DMS153 treated with DMSO at 0.1 percent for 48 hours (cell line): ENCODE measurements around the gene CDH16.
"Not testable (repeated sequence)": the region's sequence is repeated elsewhere in the genome, so short reads cannot be mapped to it uniquely, and the experiment has no call there.

Source experiments
- DNase-seq: peaks from one replicate; lab custom pipeline; 2025; ENCODE audit not compliant: unreplicated experiment; lab: John Stamatoyannopoulos, UW

CDH16 gene

GRCh38 chr16:66898207-66898606 is 20.5 kb downstream of the CDH16 start:
- no peak for DNase-seq

- DNase-seq, result not testable (repeated sequence)
These were observed 22.0 kb downstream of the CDH16 start for GRCh38 chr16:66896682-66897081.

GRCh38 chr16:66895999-66896398 is 22.7 kb downstream of the CDH16 start:
- DNase-seq, result no peak

GRCh38 chr16:66895689-66895979 is 23.1 kb downstream of the CDH16 start:
- no peak for DNase-seq

GRCh38 chr16:66894948-66895688 is 23.6 kb downstream of the CDH16 start:
- peak; percentile 53 for DNase-seq

GRCh38 chr16:66894055-66894454 is 24.6 kb downstream of the CDH16 start:
- no peak for DNase-seq

- DNase-seq, result no peak
These were observed 26.9 kb downstream of the CDH16 start for GRCh38 chr16:66891797-66892196.

DNA sequence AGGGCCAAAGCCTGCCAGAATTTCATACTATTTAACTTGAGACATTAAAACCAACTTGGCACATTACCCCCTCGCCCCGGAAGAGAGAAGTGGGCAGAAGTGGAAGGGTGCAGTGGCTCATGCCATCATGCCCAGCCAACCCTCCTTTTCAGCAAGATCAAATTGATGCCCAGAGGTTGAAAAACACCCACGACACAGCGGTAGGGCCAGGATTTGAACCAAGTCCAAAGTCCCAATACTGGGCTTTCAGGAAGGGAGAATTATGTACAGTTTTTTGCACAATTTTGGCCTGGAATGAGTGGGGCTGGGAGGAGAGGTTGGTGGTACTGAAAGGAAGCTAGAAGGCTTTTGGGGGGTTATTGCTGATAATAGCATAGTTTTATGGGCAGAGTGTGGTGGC is 27.3 kb downstream of the CDH16 start:
- DNase-seq, result no peak

DNA sequence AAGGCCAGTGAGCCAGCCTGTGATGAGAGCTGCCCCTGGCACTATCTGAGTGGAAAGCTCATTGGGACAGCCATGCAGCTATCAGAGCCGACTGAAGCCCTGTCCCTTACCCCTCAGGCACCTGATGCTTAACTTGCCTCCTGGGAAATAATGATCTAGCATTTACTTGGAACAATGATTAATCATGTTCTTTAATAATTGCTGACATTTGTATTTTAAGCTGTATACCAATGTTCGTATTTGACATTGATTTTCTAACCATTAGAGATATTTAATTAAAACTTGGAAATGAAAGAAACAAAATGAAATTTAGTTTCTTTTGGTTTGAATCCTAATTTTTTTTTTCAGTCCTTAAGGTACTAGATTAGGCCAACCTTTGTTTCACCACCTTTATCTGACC is 27.9 kb downstream of the CDH16 start:
- no peak for DNase-seq

DNA sequence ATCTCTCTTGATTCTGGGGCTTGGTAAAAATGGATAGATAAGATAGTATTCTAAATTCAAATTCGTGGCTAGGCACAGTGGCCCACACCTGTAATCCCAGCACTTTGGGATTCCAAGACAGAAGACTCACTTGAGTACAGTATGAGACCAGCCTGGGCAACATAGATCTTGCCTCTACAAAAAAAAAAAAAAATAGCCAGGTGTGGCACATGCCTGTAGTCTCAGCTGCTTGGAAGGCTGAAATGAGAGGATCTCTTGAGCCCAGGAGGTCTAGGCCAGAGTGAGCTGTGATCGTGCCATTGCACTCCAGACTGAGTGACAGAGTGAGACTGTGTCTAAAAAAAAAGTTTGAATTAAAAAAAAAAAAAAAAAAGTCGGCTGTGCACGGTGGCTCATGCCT is 29.1 kb downstream of the CDH16 start:
- DNase-seq, result no peak

DNA sequence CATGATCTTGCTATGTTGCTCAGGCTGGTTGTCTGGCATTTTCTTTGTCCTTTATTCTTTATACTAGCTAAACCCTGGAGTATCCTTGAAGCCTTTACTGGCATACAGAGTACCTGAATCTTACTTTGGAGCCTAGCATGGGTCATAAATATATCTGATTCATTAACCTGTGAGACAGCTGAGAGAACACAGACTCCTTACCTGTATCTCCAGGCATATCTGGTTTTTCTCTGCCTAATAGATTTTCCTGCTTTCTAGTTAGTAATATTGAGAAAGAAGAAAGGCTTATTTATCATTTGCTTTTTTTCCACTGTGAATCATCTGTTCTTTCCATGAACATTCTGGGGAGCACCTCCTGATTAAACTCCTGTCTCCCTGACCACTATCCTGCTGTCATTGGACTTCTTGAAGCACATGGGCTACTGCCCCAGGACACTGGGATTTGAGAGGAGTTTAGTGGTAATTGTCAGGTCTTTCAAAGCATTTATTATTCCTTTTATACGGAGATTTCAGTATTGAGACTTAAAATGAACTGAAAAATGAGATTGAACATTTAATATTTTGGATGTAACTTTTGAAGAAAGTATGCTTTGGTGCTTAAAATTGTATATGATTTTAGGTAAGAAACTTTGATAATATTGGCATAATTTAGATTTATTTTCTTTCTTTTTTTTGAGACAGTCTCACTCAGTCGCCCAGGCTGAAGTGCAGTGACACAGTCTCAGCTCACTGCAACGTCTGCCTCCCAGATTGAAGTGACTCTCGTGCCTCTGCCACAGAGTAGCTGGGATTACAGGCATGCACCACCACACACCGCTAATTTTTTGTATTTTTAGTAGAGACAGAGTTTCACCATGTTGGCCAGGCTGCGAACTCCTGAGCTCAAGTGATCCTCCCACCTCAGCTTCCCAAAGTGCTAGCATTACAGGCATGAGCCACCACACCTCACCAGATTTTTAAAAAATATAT is 29.8 kb downstream of the CDH16 start:
- no peak for DNase-seq

DNA sequence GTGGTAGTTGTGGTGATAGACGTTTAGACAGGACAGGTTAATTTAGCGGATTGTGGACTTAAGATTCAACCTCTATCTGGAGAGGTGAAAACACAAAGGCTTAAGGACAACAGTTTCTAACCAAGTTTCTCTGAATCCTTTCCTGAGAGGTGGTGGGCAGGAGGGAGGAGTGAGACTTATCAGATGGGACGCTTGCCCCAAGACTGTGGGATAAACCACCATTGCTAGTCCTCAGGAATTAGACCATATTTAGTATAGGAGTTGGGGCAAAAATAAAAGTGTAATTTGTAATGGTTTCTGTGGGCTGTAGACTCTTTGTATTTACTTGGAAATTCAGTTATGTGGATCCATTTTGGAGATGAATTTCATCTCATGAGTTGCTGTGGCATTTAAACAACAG is 31.8 kb downstream of the CDH16 start:
- DNase-seq, result no peak

DNA sequence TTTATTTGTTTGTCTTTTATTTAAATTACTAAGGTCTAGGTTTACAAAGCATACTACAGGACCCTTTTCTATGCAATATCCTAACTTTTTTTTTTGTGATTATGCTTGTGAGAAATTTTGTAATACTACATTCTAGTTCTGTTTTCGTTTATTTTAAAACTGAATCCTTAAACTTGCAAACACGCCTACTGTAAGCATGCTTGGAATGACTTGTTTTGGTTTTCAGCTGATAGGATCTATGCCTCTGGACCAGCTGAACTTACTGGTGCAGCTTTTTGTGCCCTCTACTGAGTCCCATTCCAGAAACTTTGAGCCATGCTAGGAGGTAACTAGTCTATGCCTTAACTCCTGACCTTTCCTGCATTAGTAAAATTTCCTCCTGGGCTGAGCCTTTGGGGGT is 32.4 kb downstream of the CDH16 start:
- no peak for DNase-seq

- DNase-seq, result no peak
These were observed 33.2 kb downstream of the CDH16 start for GRCh38 chr16:66885491-66885890.

GRCh38 chr16:66882702-66883101 is 36.0 kb downstream of the CDH16 start:
- DNase-seq, result no peak

DNA sequence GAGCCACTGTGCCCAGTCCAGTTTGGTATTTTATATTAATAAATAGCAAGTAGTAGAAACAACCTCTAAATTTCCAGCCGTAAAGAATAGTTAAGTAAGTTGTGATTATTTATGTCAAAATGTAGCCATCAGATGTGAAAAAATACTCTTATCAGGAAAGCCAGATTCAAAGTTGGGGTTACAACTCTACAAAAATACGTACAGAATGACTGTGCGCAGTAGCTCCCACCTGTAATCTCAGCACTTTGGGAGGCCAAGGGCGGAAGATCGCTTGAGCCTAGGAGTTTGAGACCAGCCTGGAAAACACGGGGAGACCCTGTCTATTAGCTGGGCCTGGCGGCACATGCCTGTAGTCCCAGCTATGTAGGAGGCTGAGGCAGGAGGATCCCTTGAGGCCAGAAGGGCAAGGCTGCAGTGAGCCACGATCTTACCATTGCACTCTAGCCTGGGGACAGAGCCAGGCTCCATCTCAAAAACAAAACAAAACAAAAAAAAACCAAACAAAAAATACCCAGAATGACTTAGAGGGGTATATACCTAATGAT is 36.6 kb downstream of the CDH16 start:
- no peak for DNase-seq

DNA sequence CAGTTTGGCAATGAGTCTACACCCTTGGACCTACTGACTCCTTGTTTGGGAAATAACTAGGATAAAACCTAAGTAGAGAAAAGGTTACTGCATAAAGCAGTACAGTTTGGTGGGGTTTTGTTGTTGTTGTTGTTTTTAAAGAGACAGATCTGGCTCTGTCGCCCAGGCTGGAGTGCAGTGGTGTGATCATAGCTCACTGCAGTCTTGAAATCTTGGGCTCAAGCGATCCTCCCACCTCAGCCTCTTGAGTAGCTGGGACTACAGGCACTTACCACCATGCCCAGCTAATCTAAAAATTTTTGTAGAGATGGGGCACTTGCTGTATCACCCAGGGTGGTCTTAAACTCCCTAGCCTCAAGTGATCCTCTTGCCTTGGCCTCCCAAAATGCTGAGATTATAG is 37.1 kb downstream of the CDH16 start:
- no peak for DNase-seq

DNA sequence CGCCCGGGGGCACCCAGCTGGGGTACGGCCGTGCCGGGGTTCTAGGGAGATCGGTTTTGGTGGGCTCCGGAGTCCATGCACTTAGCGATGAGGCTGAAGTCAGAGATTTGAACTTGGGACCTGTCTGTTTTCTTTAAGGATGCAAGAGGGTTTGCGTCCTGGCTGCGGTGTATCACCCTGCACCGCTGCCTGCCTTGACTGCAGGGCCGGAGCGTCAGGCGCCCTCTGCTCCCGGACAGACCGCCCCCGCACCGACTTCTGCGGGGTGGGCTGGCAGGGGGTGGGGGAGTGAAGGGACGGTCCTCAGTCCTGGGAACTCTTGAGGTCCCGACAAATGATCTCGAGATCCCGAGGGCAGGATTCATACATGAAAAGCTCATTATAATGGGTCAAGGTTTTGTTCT is 37.7 kb downstream of the CDH16 start:
- no peak for DNase-seq

GRCh38 chr16:66880288-66881013 is 38.2 kb downstream of the CDH16 start, which contains the start of gene PDP2:
TSS of gene PDP2 (plus strand) at chr16:66880515. CDS start at chr16:66884285, 3,770 bp downstream.
- DNase-seq, result peak; percentile 82

DNA sequence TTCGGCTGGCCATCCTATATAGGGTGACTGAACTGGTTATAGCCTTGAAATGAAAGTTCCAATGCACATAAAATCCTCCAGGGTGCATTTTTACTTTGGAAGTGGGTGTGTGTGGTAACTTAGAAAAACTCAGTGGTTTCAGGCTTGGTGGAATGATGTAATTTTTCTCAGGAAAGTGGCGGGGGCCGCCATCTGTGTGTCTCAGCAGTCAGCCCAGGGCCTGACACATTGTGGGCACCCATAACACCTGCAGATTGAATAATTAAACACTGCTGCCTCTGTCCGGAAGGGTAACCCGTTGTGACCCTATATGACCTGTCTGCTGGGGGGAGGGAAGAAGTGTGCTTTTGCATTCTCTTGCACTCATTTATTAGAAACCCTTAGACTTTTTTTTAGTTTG is 40.6 kb downstream of the CDH16 start:
- no peak for DNase-seq

GRCh38 chr16:66874079-66874775 is 44.5 kb downstream of the CDH16 start:
- no peak for DNase-seq
